ENCODE data around the gene DEDD. TPM values are rescaled to one million over a fixed set of nuclear protein-coding genes. Genes with fewer than 3 reads are reported as not detected.

Gene DEDD
- total and polyA plus RNA-seq, 2 donors (not counting 1 experiment from before 2014, with no cell fraction given): 35.9 to 40.8 TPM

DNA sequence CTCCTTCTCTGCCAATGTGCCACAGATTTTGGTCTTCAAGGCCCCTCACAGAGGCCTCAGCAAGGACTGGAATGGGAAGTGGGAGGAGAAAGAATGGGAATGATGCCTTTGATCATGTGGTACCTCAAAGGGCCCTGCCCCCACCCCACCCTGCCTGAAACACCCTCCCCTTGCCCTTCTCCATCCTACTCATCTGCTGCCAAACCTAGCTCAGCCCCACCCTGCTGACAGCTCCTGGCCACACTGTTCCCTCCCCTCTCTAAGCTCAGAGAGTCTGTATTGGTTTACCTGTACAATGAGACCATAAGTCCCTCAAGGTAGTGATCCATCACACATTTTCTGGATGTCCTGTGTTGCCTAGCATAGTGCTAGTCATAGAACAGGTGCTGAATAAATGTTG lies 56.1 kb downstream of the DEDD start:
- TF ChIP-seq EZH2 (IDR thresholded peaks at IDR 0.05; ENCODE audit: borderline replicate concordance, insufficient read depth, low read depth, low read length, poor library complexity, severe bottlenecking): no peak
- TF ChIP-seq, protein P1, sequence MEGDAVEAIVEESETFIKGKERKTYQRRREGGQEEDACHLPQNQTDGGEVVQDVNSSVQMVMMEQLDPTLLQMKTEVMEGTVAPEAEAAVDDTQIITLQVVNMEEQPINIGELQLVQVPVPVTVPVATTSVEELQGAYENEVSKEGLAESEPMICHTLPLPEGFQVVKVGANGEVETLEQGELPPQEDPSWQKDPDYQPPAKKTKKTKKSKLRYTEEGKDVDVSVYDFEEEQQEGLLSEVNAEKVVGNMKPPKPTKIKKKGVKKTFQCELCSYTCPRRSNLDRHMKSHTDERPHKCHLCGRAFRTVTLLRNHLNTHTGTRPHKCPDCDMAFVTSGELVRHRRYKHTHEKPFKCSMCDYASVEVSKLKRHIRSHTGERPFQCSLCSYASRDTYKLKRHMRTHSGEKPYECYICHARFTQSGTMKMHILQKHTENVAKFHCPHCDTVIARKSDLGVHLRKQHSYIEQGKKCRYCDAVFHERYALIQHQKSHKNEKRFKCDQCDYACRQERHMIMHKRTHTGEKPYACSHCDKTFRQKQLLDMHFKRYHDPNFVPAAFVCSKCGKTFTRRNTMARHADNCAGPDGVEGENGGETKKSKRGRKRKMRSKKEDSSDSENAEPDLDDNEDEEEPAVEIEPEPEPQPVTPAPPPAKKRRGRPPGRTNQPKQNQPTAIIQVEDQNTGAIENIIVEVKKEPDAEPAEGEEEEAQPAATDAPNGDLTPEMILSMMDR (IDR thresholded peaks at IDR 0.05): no peak
- intact Hi-C loops (cut with micrococcal nuclease): no loop called here
- POLR2A ChIA-PET: interaction anchor here (0.6 to 1.2 kb wide), 2 partner anchors 30 to 295 kb away, joined by 3 read pairs; partner anchors contain the start of gene USF1
- Histone ChIP-seq H3K27ac (ENCODE audit: low read length in 2 of 2) (no peak overlapping the region), H3K36me3 (replicated peaks in 1 of 2; ENCODE audit: control extremely low read depth in 1 of 2, control insufficient read depth in 1 of 2, extremely low read depth in 1 of 2, insufficient read depth in 2 of 2, low read length in 1 of 2) (no peaks in the 10 kb centered on the region), H3K79me2 (ENCODE audit: control insufficient read depth, insufficient read depth, low read length) (peaks cover 17% of the 10 kb centered on the region), H4K20me1 (ENCODE audit: control insufficient read depth, insufficient read depth, low read length, poor library complexity, severe bottlenecking) (no peaks in the 10 kb centered on the region), H3K27me3 (replicated peaks in 1 of 4; ENCODE audit: control extremely low read depth in 1 of 4, control insufficient read depth in 3 of 4, insufficient read depth in 4 of 4, low read length in 3 of 4) (no peaks in the 10 kb centered on the region), H3K4me3 (ENCODE audit: control extremely low read depth in 1 of 5, extremely low read depth in 1 of 5, insufficient read depth in 1 of 5, low read depth in 2 of 5, low read length in 4 of 5) (no peak overlapping the region), H2AFZ (ENCODE audit: insufficient read depth, low read depth, low read length, poor library complexity, severe bottlenecking) (no peak overlapping the region), H3K4me2 (replicated peaks; ENCODE audit: low read depth, low read length, poor library complexity, severe bottlenecking) (no peak overlapping the region), H3K9me3 (ENCODE audit: control extremely low read depth in 1 of 3, control insufficient read depth in 2 of 3, insufficient read depth in 1 of 3, low read length in 2 of 3) (no peaks in the 10 kb centered on the region), H3K9ac (ENCODE audit: low read length) (no peak overlapping the region), H3K4me1 (ENCODE audit: control insufficient read depth in 2 of 2, insufficient read depth in 2 of 2, low read length in 2 of 2) (peaks cover 0 to 6% of the 10 kb centered on the region in 2 donors)
- Mint-ChIP-seq H3K4me1 (peaks cover 5% of the 10 kb centered on the region), H3K9me3 (ENCODE audit: insufficient read depth) (no peaks in the 10 kb centered on the region), H3K27ac (no peak overlapping the region), H3K27me3 (peaks cover 4% of the 10 kb centered on the region), H3K4me3 (no peak overlapping the region)
- CTCF ChIA-PET: interaction anchor here (0.7 to 1.7 kb wide), 3 partner anchors 63 to 710 kb away, joined by 3 to 5 read pairs (median 3); no protein-coding TSS in a partner anchor
- ATAC-seq (ENCODE audit: low read depth) (no peak), DNase-seq (no peak)

DNA sequence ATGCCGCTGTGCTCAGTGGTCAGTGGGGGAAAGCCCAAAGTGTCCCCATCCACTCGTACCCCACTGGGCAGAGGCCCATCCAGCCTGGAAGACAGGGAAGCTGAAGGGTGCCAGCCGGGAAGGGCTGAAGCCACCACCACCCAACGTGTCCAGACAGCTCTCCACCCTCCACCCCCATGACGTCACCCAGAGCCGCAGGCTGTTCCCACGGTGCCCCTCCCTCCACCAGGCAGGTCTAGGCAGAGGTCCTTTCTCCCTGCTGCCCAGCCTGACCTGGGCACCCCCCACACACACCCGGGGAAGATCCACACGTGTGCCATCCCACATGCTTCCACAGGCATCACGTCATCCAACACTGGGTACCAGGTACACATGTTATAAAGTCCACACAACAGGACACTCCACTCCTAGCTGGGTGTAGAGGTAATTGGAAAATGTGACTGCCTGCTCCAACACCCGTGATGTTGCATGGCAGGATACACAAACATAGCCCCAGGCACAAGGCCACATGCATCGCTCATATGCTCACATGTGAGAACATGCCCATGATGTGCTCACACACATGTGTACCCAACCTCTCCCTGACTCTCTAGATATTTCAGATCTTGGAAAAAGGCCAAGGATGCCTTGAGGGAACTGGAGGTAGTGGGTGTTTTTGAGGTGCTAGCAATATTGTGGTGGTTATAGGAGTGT lies 57.6 kb downstream of the DEDD start:
- H3K4me2 ChIP-seq (replicated peaks; ENCODE audit: low read depth, low read length, poor library complexity, severe bottlenecking): no peak overlapping the region
- Mint-ChIP-seq H3K27me3 (no peaks in the 10 kb centered on the region), H3K4me3 (no peak overlapping the region), H3K9me3 (ENCODE audit: insufficient read depth) (no peaks in the 10 kb centered on the region), H3K4me1 (peaks cover 16% of the 10 kb centered on the region), H3K27ac (no peak overlapping the region)
- no peaks in the 10 kb centered on the region for H4K20me1 ChIP-seq (ENCODE audit: control insufficient read depth, insufficient read depth, low read length, poor library complexity, severe bottlenecking)
- H3K4me1 ChIP-seq (ENCODE audit: control insufficient read depth in 2 of 2, insufficient read depth in 2 of 2, low read length in 2 of 2): peaks cover 8 to 21% of the 10 kb centered on the region in 2 donors
- DNase-seq (no peak), ATAC-seq (ENCODE audit: low read depth) (no peak)
- no peak overlapping the region for H3K27ac ChIP-seq (ENCODE audit: low read length in 2 of 2)
- H3K4me3 ChIP-seq (ENCODE audit: control extremely low read depth in 1 of 5, extremely low read depth in 1 of 5, insufficient read depth in 1 of 5, low read depth in 2 of 5, low read length in 4 of 5): no peak overlapping the region
- intact Hi-C loops (cut with micrococcal nuclease): no loop called here
- H3K9ac ChIP-seq (ENCODE audit: low read length): no peak overlapping the region
- peaks cover 24% of the 10 kb centered on the region for H3K79me2 ChIP-seq (ENCODE audit: control insufficient read depth, insufficient read depth, low read length)
- ChIA-PET CTCF (interaction anchor here (0.9 to 8.9 kb wide), 5 partner anchors 12 to 91 kb away, joined by 3 to 142 read pairs (median 3); partner anchors contain the start of genes KLHDC9 and PPOX), POLR2A (interaction anchor here (0.6 to 1.2 kb wide), 2 partner anchors 22 to 29 kb away, joined by 3 to 4 read pairs; partner anchors contain the start of gene USF1)
- H2AFZ ChIP-seq (ENCODE audit: insufficient read depth, low read depth, low read length, poor library complexity, severe bottlenecking): no peak overlapping the region
- WGBS (ENCODE audit: insufficient coverage): 98% methylated on average over 9 of the region's 12 CpGs
- H3K27me3 ChIP-seq (replicated peaks in 1 of 4; ENCODE audit: control extremely low read depth in 1 of 4, control insufficient read depth in 3 of 4, insufficient read depth in 4 of 4, low read length in 3 of 4): no peaks in the 10 kb centered on the region
- no peaks in the 10 kb centered on the region for H3K36me3 ChIP-seq (replicated peaks in 1 of 2; ENCODE audit: control extremely low read depth in 1 of 2, control insufficient read depth in 1 of 2, extremely low read depth in 1 of 2, insufficient read depth in 2 of 2, low read length in 1 of 2)
- TF ChIP-seq EZH2 (IDR thresholded peaks at IDR 0.05; ENCODE audit: borderline replicate concordance, insufficient read depth, low read depth, low read length, poor library complexity, severe bottlenecking): no peak
- TF ChIP-seq, protein P1 (IDR thresholded peaks at IDR 0.05): no peak
- no peaks in the 10 kb centered on the region for H3K9me3 ChIP-seq (ENCODE audit: control extremely low read depth in 1 of 3, control insufficient read depth in 2 of 3, insufficient read depth in 1 of 3, low read length in 2 of 3)
